ENCODE measurements around the gene ITGA5. TPM values are rescaled to one million over a fixed set of nuclear protein-coding genes. Genes with fewer than 3 reads are reported as not detected.

Gene ITGA5
- total RNA-seq, 1 experiment from 2014 or later: 75.8 TPM

GRCh38 chr12:54378796-54379397, 40.2 kb downstream of the ITGA5 start:
- Histone ChIP-seq H3K27me3 (ENCODE audit: control insufficient read depth, insufficient read depth, low read length) (no peaks in the 10 kb centered on the region), H3K27ac (ENCODE audit: low read length) (no peak overlapping the region), H3K36me3 (ENCODE audit: control insufficient read depth, insufficient read depth, low read length) (no peaks in the 10 kb centered on the region), H3K4me3 (ENCODE audit: low read depth in 2 of 2, low read length in 2 of 2) (peak overlapping the region; percentile 44 to 64), H3K4me1 (ENCODE audit: control insufficient read depth, insufficient read depth, low read length) (peaks cover 2% of the 10 kb centered on the region; the same call in 1 of the 2 replicates), H3K9me3 (ENCODE audit: control insufficient read depth, insufficient read depth, low read depth, low read length) (no peaks in the 10 kb centered on the region)
- ChIA-PET CTCF (interaction anchor here (0.6 to 2.4 kb wide), 10 partner anchors 8 to 210 kb away, joined by 3 to 26 read pairs (median 3); no protein-coding TSS in a partner anchor), POLR2A (interaction anchor here (0.5 kb wide), 1 partner anchor 125 kb away, joined by 9 read pairs; no protein-coding TSS in a partner anchor)
- in situ Hi-C loops (cut with HindIII; ENCODE audit: low pct_unique_long_range_greater_than_20kb, low sequenced_read_pairs) (no loop called here), intact Hi-C loops (cut with micrococcal nuclease; ENCODE audit: unreplicated experiment) (no loop called here)
- DNase-seq (ENCODE audit: low read depth, low spot score) (no peak), ATAC-seq (peak; percentile 96)
- no TSS peak for BruUV-seq (replicated peaks)
- no peak for TF ChIP-seq POLR2AphosphoS5 (IDR thresholded peaks at IDR 0.05; ENCODE audit: low read depth, low read length)
- TF ChIP-seq CTCF (IDR thresholded peaks at IDR 0.05): no peak
- TF ChIP-seq REST (IDR thresholded peaks at IDR 0.05; ENCODE audit: insufficient read depth in 1 of 2, low read depth in 2 of 2, low read length in 1 of 2): no peak
- no peak for TF ChIP-seq TCF7L2 (IDR thresholded peaks at IDR 0.05; ENCODE audit: low read depth, low read length)
- TF ChIP-seq SIN3A (IDR thresholded peaks at IDR 0.05; ENCODE audit: borderline replicate concordance, insufficient read depth, low read depth, low read length): no peak

- in situ Hi-C loops (cut with HindIII; ENCODE audit: low pct_unique_long_range_greater_than_20kb, low sequenced_read_pairs): no loop called here
- ATAC-seq (no peak), DNase-seq (ENCODE audit: low read depth, low spot score) (no peak)
- no peak for TF ChIP-seq REST (IDR thresholded peaks at IDR 0.05; ENCODE audit: insufficient read depth in 1 of 2, low read depth in 2 of 2, low read length in 1 of 2)
- TF ChIP-seq SIN3A (IDR thresholded peaks at IDR 0.05; ENCODE audit: borderline replicate concordance, insufficient read depth, low read depth, low read length): no peak
- TF ChIP-seq CTCF (IDR thresholded peaks at IDR 0.05): no peak
- TF ChIP-seq TCF7L2 (IDR thresholded peaks at IDR 0.05; ENCODE audit: low read depth, low read length): no peak
- no peak for TF ChIP-seq POLR2AphosphoS5 (IDR thresholded peaks at IDR 0.05; ENCODE audit: low read depth, low read length)
- no TSS peak for BruUV-seq (replicated peaks)
- POLR2A ChIA-PET: no interaction called here
- H3K4me3 ChIP-seq (ENCODE audit: low read depth in 2 of 2, low read length in 2 of 2): peak overlapping the region in 1 of 2 experiments; percentile 64; a peak in 3 of 4 replicates
- H3K27ac ChIP-seq (ENCODE audit: low read length): no peak overlapping the region
- H3K4me1 ChIP-seq (ENCODE audit: control insufficient read depth, insufficient read depth, low read length): peaks cover 2% of the 10 kb centered on the region; the same call in 1 of the 2 replicates
- intact Hi-C loops (cut with micrococcal nuclease; ENCODE audit: unreplicated experiment): no loop called here
- H3K36me3 ChIP-seq (ENCODE audit: control insufficient read depth, insufficient read depth, low read length): no peaks in the 10 kb centered on the region
- CTCF ChIA-PET: interaction anchor here (0.6 to 2.4 kb wide), 3 partner anchors 9 to 129 kb away, joined by 3 to 10 read pairs (median 8); no protein-coding TSS in a partner anchor
- no peaks in the 10 kb centered on the region for H3K27me3 ChIP-seq (ENCODE audit: control insufficient read depth, insufficient read depth, low read length)
- H3K9me3 ChIP-seq (ENCODE audit: control insufficient read depth, insufficient read depth, low read depth, low read length): no peaks in the 10 kb centered on the region
Measured at GRCh38 chr12:54377797-54378515, 41.1 kb downstream of the ITGA5 start.

All from Panc1 (cell line).